HG02870 (cell line): ENCODE results near the gene CD19.
"Not testable (repeated sequence)": the region's sequence is repeated elsewhere in the genome, so short reads cannot be mapped to it uniquely, and the experiment has no call there.

Source experiments
- ATAC-seq: cut with Tn5 transposase; IDR thresholded peaks from one replicate; pipeline ENCODE4 v1.9.1; 2021; ENCODE audit warnings: mild to moderate bottlenecking, moderate library complexity; ENCODE audit not compliant: unreplicated experiment

The CD19 gene

GRCh38 chr16:28935924-28936783, 4.4 kb downstream of the CD19 start:
- no peak for ATAC-seq

- ATAC-seq: no peak
Measured at GRCh38 chr16:28936784-28937155, 5.0 kb downstream of the CD19 start.

- no peak for ATAC-seq
Measured at GRCh38 chr16:28937222-28937876, 5.6 kb downstream of the CD19 start.

- ATAC-seq: no peak
Measured at GRCh38 chr16:28938721-28939120, 7.0 kb downstream of the CD19 start.

GRCh38 chr16:28939825-28940224, 8.1 kb downstream of the CD19 start:
- not testable (repeated sequence) for ATAC-seq

GRCh38 chr16:28943281-28943680, 11.5 kb downstream of the CD19 start:
- no peak for ATAC-seq

DNA sequence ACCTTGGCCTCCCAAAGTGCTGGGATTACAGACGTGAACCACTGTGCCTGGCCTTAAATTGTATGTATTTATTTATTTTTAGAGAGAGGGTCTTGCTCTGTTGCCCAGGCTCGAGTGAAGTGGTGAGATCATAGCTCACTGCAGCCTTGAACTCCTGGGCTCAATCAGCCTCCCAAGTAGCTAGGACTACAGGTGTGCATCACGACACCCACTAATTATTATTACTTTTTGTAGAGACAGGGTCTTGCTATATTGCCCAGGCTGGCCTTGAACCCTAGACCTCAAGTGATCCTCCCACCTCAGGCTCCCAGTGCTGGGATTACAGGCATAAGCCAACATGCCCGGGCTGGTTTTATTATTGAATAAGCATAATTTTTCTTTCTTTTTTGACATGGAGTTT, 14.9 kb downstream of the CD19 start:
- no peak for ATAC-seq

- ATAC-seq: peak; percentile 95
Measured at GRCh38 chr16:28950648-28951409, 19.1 kb downstream of the CD19 start, which contains the start of gene NFATC2IP. NFATC2IP (plus strand) TSS chr16:28950937; CDS start chr16:28951012, 75 bp downstream.

- ATAC-seq: no peak
Measured at GRCh38 chr16:28951410-28951943, 19.7 kb downstream of the CD19 start.

DNA sequence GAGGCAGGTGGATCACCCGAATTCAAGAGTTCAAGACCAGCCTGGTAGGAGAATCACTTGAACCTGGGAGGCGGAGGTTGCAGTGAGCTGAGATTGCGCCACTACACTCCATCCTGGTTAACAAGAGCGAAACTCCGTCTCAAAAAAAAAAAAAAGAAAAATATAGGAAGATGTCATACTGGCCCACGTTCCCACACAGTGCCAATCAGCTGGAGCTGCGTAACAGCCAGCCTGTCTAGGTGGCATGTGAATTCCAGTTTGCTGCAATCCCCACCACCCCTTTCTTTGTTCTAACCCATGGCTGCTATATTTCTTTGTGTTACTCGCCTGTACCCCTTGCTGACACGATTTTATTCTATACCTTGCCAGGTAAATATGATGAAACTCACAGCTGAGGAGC, 26.4 kb downstream of the CD19 start:
- no peak for ATAC-seq

DNA sequence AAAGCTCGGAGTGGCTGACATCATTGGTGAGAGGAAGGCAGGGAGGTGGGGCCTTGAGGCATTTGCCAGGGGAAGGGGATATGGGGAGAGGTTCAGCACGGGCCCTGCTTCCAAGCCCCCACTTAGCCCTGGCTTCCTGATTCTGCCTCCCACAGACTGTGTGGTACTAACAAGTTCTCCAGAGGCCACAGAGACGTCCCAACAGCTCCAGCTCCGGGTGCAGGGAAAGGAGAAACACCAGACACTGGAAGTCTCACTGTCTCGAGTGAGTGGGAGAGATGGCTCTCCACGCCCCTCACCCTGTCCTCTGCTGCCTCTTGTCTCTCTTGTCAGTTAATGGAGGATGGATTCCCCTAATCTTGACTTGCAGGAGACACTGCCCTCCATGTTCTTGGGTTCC, 27.1 kb downstream of the CD19 start:
- no peak for ATAC-seq

GRCh38 chr16:28964072-28964471, 32.3 kb downstream of the CD19 start:
- ATAC-seq: no peak

GRCh38 chr16:28964496-28964895, 32.7 kb downstream of the CD19 start:
- no peak for ATAC-seq

DNA sequence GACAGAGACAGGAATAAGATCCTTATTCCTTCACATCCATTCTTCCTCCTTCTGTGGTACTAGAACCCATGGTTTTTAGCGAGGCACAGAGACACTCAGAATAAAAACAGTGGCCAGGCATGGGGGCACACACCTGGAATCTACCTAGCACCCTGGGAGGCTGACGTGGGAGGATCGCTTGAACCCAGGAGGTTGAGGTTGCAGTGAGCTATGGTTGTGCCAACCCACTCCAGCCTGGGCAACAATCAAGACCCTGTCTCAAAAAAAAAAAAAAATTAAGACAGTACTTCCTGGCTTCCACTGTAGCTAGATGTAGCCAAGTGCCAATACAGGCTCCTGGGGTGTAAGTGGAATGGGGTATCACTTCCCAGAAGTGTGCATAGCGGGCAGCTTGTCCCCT, 35.4 kb downstream of the CD19 start:
- ATAC-seq: no peak

DNA sequence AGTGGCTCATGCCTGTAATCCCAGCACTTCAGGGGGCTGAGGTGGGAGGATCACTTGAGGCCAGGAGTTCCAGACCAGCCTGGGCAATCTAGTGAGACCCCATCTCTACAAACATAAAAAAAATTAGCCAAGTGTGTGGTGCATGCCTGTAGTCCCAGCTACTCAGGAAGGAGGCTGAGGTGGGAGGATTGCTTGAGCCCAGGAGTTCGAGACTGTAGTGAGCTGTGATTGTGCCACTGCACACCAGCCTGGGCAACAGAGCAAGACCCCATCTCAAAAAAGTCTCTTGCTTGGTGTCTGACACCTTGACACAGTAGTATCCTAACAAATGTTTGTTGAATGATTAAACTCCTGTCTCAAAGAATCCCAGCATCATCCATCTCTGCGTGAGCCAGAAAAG, 37.9 kb downstream of the CD19 start:
- ATAC-seq: not testable (repeated sequence)

DNA sequence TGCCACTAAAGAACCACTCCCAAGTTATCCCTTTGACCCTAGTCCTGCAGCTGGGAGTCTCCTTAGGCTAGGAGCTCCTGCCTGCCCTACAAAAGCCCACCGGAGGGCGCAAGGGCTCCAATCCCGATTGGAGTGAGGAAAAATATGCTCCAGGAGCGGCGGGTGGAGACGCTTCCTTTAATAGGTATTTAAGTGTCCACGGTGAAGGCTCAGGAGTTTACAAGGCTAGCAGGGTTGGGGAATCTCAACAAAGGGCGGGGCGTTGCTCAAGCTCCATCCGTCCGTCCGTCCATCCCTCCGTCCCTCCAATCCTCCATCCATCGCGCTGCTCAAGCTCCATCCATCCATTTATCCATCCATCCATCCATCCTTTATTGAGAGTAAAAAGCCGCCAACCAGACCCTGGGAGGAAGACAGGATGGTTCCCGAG, 42.3 kb downstream of the CD19 start:
- peak; percentile 8 for ATAC-seq

- ATAC-seq: peak; percentile 81
Measured at GRCh38 chr16:28974437-28975157, 42.8 kb downstream of the CD19 start, which contains the start of gene SPNS1. SPNS1 (plus strand) TSS chr16:28974778; CDS start chr16:28975152, 374 bp downstream.

- no peak for ATAC-seq
Measured at GRCh38 chr16:28975158-28975599, 43.4 kb downstream of the CD19 start.

DNA sequence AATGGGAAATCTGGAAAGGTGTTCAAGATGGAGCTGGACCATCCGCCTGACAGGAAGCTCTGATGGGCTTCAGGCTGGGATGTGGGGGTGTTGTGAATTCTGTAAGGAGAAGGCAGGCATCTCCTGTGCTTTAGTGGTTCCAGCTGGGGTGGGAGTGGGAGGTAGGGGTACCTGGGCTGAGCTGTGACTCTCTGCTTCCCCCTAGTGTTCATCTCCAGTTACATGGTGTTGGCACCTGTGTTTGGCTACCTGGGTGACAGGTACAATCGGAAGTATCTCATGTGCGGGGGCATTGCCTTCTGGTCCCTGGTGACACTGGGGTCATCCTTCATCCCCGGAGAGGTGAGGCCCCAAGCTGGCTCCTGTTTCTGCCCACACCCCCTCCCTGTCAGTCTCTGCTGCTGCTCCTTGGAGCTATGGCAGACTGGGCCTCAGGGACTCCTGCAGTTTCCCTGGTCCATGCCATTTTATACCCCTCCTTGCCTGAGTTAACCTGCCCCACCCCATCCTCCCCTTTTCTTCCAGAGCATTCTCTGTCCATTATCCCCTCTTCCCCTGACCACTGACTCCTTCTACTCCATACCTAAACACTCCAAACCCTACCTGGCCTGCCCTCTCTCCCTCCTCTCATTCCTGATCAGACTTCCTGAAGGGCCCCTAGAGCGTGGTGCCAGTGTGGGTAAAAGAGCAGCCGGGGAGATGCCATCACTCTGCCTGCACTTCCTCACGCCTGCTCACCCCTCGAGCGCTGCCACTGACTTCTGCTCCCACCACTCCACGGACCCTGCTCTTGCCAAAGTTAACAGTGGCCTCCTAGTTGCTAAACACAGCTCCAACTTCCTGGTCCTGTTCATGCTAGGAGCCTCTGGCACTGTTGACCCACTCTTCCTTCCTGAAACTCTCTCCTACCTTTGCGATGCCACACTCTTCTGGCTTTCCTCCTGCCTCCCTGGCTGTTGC, 46.2 kb downstream of the CD19 start:
- no peak for ATAC-seq
